Measurements from ENCODE around the gene TSPEAR.

TSPEAR gene

DNA sequence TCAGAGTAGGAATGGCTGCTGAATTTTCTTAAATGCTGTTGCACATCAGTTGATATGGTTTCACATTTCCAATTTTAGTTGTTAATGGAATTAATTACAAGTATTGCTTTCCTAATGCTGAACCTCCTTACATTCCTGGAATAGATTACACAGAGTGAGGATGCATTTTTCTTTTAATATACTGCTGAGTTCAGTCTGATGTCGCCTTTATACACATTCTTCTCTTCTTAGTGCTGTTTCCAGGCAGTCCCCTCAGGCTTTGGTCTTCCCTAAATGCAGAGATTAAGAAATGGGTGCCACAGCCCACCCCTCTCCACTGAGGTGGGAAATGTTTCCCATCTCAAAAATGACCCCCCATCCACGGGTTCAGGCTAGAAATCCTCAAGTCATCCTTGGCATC is 6.7 kb upstream of the TSPEAR start:
- peaks cover 20% of the 10 kb centered on the region for H3K4me1 ChIP-seq (ENCODE audit: insufficient read depth, low read length)
- peaks cover 29% of the 10 kb centered on the region for H3K27me3 ChIP-seq (ENCODE audit: insufficient read depth, low read length)
- H3K36me3 ChIP-seq (ENCODE audit: insufficient read depth, low read length) = no peaks in the 10 kb centered on the region
- no peak overlapping the region for H3K4me3 ChIP-seq (ENCODE audit: low read length)
- no peaks in the 10 kb centered on the region for H3K9me3 ChIP-seq (ENCODE audit: insufficient read depth, low read depth, low read length)
- no peak overlapping the region for H3K9ac ChIP-seq (ENCODE audit: low read depth, low read length)
- no peak overlapping the region for H3K27ac ChIP-seq (ENCODE audit: low read depth, low read length)
- 65% methylated on average over 2 of the region's 2 CpGs for WGBS

DNA sequence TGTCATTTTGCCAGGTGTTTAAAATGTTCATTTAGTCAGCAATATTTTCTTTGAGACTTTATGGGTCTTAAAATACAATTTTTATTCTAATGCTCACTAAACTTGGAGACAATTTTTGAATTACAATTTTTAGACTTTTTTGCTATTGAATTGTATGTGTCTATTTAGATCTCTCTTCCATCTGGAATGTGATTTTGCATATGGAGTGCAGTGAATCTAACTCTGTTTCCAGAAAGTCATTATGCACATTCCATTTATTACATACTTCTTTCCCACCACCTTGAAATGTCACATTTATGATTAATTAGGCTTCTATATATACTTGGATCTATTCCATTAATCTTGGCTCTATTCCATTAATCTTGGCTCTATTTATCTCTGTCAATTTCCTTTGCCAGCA is 5.6 kb upstream of the TSPEAR start:
- Histone ChIP-seq H3K4me1 (ENCODE audit: insufficient read depth, low read length) (peaks cover 21% of the 10 kb centered on the region), H3K27me3 (ENCODE audit: insufficient read depth, low read length) (peaks cover 34% of the 10 kb centered on the region), H3K9me3 (ENCODE audit: insufficient read depth, low read depth, low read length) (no peaks in the 10 kb centered on the region), H3K4me3 (ENCODE audit: low read length) (no peak overlapping the region), H3K36me3 (ENCODE audit: insufficient read depth, low read length) (no peaks in the 10 kb centered on the region), H3K27ac (ENCODE audit: low read depth, low read length) (no peak overlapping the region), H3K9ac (ENCODE audit: low read depth, low read length) (no peak overlapping the region)

DNA sequence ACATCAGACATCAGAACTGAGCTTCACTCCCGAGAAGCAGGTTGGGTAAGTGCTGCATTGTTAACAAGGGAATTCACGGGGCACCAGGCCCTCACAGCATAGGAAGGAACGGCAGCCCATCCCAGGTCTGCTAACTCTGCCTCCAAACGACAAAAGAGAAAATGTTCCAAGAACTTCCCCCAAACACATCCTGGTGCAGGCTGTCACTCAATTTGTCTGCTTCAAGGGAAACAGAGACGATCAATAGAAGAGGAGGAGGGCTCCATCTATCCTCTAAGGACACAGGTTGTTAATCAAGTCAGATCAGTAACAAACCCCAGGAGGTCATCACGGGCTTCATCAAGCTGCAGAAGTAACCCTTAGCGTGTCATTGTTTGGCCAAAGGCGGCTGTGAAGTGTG is 3.5 kb upstream of the TSPEAR start:
- Histone ChIP-seq H3K9me3 (ENCODE audit: insufficient read depth, low read depth, low read length) (no peaks in the 10 kb centered on the region), H3K9ac (ENCODE audit: low read depth, low read length) (no peak overlapping the region), H3K27me3 (ENCODE audit: insufficient read depth, low read length) (peaks cover 54% of the 10 kb centered on the region), H3K4me3 (ENCODE audit: low read length) (no peak overlapping the region), H3K36me3 (ENCODE audit: insufficient read depth, low read length) (no peaks in the 10 kb centered on the region), H3K27ac (ENCODE audit: low read depth, low read length) (no peak overlapping the region), H3K4me1 (ENCODE audit: insufficient read depth, low read length) (peaks cover 31% of the 10 kb centered on the region)
- 41% methylated on average over 8 of the region's 8 CpGs for WGBS

DNA sequence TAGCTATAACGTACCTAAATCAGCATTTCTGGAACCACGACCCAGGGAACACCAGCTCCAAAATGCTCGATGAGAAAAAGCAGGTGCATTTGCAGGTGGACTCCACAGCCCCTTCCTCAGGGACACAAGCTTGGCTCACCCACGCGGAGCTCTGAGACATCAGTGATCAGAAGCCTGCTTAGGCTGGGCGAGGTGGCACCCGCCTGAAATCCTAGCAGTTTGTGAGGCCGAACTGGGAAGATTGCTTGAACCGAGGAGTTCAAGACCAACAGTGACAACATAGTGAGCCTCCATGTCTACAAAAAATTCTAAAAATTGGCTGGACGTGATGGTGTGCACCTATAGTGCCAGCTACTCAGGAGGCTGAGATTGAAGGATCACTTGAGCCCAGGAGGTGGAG is 2.5 kb upstream of the TSPEAR start:
- H3K4me1 ChIP-seq (ENCODE audit: insufficient read depth, low read length) = peaks cover 41% of the 10 kb centered on the region
- H3K9me3 ChIP-seq (ENCODE audit: insufficient read depth, low read depth, low read length) = no peaks in the 10 kb centered on the region
- H3K36me3 ChIP-seq (ENCODE audit: insufficient read depth, low read length) = no peaks in the 10 kb centered on the region
- peaks cover 65% of the 10 kb centered on the region for H3K27me3 ChIP-seq (ENCODE audit: insufficient read depth, low read length)
- H3K27ac ChIP-seq (ENCODE audit: low read depth, low read length) = no peak overlapping the region
- no peak overlapping the region for H3K4me3 ChIP-seq (ENCODE audit: low read length)
- no peak overlapping the region for H3K9ac ChIP-seq (ENCODE audit: low read depth, low read length)
- WGBS = 93% methylated on average over 10 of the region's 10 CpGs

DNA sequence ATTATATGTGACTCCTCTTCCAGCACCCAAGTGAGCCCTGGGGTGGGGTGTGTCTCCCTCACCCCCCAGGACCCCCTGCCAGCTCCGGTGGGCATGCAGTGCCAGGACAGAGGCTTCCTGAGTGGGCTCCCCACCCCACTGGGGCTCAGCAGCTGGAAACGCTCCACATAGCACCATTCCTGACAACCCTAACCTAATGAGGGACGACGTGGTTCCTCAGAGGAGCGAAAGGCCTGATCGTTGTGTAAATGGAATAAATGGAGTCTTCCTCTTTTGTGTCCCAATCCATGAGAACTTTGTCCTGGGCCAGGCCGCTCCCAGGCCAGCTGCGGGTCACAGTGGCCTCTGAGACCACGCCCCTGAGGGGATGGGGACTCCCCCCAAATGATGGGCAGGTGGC is 1.8 kb upstream of the TSPEAR start:
- H3K9ac ChIP-seq (ENCODE audit: low read depth, low read length) = no peak overlapping the region
- WGBS = 77% methylated on average over 9 of the region's 9 CpGs
- H3K4me1 ChIP-seq (ENCODE audit: insufficient read depth, low read length) = peaks cover 45% of the 10 kb centered on the region
- H3K9me3 ChIP-seq (ENCODE audit: insufficient read depth, low read depth, low read length) = no peaks in the 10 kb centered on the region
- H3K4me3 ChIP-seq (ENCODE audit: low read length) = no peak overlapping the region
- H3K36me3 ChIP-seq (ENCODE audit: insufficient read depth, low read length) = no peaks in the 10 kb centered on the region
- H3K27ac ChIP-seq (ENCODE audit: low read depth, low read length) = no peak overlapping the region
- H3K27me3 ChIP-seq (ENCODE audit: insufficient read depth, low read length) = peaks cover 72% of the 10 kb centered on the region

DNA sequence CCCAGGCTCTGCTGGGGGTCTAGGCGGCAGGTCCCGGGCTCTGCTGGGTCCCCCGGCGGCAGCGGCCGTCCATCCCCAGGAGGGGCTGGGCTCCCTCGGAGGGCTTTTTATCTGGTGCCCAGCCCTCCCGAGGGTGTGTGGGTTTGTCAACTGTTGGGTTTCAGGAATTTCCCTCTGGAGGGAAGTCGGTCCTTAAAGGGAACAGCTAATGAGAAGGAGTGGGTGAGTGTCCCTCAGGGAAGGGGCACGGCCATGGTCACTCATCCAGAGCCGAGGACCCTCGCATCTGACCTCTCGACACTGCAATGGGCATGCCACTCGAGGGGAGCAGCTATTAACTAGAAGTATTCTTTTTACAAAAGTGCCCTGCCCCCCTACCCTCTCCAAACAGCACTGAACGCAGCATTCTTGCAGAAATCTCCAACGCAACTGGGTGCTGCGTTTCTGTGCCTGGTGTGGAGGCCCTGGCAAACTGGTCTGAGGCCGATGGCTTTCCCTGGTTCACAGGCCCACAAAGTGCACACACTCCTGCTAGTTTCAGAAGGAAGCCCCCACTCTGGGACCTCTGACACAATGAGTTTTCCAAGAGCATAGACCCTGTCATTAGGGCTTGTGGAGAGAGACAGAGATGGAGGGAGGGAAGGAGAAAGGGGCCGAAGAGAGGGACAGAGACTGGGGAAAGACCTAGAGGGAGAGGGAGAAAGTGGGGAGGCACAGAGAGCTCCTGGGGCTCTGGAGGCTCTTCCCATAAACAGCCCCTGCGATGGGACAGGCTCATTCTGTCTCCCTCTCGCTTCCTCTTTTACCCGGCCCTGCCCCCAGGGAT is 1.0 kb upstream of the TSPEAR start:
- no peaks in the 10 kb centered on the region for H3K36me3 ChIP-seq (ENCODE audit: insufficient read depth, low read length)
- peak overlapping the region; percentile 41 for H3K4me3 ChIP-seq (ENCODE audit: low read length)
- no peak overlapping the region for H3K9ac ChIP-seq (ENCODE audit: low read depth, low read length)
- H3K9me3 ChIP-seq (ENCODE audit: insufficient read depth, low read depth, low read length) = no peaks in the 10 kb centered on the region
- WGBS = 8% methylated on average over 19 of the region's 22 CpGs
- no peak overlapping the region for H3K27ac ChIP-seq (ENCODE audit: low read depth, low read length)
- peaks cover 79% of the 10 kb centered on the region for H3K27me3 ChIP-seq (ENCODE audit: insufficient read depth, low read length)
- H3K4me1 ChIP-seq (ENCODE audit: insufficient read depth, low read length) = peaks cover 49% of the 10 kb centered on the region

DNA sequence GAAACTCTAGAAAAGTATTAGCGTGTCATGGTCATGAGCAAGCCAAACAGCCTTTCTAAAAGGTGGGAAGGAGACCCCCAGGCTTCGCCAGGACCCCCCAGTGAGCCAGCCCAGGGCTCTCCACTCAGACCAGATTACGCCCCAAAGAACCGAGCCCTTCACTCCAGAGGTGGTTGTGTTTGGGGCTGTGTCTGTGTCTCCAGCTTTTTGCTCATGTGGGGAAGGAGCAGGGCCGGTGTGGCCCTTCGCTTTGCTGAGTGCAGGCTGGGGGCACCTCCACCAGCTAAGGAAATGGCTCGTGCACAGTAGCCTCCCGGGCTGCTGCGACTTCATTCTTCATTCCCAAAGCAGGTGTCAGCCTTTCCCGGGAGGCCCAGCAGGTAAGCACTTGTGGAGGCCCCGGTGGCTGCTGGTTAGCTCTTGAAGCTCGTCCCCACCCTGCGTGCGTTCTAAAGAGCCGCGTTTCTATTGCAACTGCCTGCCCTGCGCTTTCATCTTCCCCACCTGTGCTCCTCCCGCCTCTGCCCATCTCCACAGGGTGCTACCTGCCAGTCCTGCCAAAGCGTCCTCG is 531 bp downstream of the TSPEAR start:
- WGBS = under 1% methylated on average over 19 of the region's 20 CpGs
- no peak overlapping the region for H3K27ac ChIP-seq (ENCODE audit: low read depth, low read length)
- peak overlapping the region; percentile 48 for H3K4me3 ChIP-seq (ENCODE audit: low read length)
- no peaks in the 10 kb centered on the region for H3K9me3 ChIP-seq (ENCODE audit: insufficient read depth, low read depth, low read length)
- no peak overlapping the region for H3K9ac ChIP-seq (ENCODE audit: low read depth, low read length)
- peaks cover 95% of the 10 kb centered on the region for H3K27me3 ChIP-seq (ENCODE audit: insufficient read depth, low read length)
- no peaks in the 10 kb centered on the region for H3K36me3 ChIP-seq (ENCODE audit: insufficient read depth, low read length)
- peaks cover 51% of the 10 kb centered on the region for H3K4me1 ChIP-seq (ENCODE audit: insufficient read depth, low read length)

DNA sequence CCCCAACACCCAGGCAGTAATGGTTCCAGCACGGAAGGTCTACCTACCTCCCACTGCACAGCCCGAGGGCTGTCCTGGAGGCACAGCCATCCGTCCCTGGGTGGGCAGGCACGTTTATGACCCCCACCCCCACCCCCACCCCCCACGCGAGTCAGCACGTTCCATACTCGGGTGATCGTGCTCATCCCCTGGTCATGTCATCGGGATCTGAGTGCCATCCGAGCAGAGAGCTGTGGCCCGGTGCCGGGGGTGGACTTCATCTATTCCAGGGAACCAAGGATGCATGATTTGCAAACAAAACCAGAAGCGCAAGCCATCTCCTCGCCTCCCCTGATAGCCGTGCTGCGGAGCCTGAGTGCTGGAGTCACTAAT is 1.1 kb downstream of the TSPEAR start:
- no peaks in the 10 kb centered on the region for H3K9me3 ChIP-seq (ENCODE audit: insufficient read depth, low read depth, low read length)
- H3K4me3 ChIP-seq (ENCODE audit: low read length) = peak overlapping the region; percentile 48
- no peaks in the 10 kb centered on the region for H3K36me3 ChIP-seq (ENCODE audit: insufficient read depth, low read length)
- no peak overlapping the region for H3K27ac ChIP-seq (ENCODE audit: low read depth, low read length)
- no peak overlapping the region for H3K9ac ChIP-seq (ENCODE audit: low read depth, low read length)
- peaks cover 94% of the 10 kb centered on the region for H3K27me3 ChIP-seq (ENCODE audit: insufficient read depth, low read length)
- 1% methylated on average over 17 of the region's 17 CpGs for WGBS
- peaks cover 51% of the 10 kb centered on the region for H3K4me1 ChIP-seq (ENCODE audit: insufficient read depth, low read length)

DNA sequence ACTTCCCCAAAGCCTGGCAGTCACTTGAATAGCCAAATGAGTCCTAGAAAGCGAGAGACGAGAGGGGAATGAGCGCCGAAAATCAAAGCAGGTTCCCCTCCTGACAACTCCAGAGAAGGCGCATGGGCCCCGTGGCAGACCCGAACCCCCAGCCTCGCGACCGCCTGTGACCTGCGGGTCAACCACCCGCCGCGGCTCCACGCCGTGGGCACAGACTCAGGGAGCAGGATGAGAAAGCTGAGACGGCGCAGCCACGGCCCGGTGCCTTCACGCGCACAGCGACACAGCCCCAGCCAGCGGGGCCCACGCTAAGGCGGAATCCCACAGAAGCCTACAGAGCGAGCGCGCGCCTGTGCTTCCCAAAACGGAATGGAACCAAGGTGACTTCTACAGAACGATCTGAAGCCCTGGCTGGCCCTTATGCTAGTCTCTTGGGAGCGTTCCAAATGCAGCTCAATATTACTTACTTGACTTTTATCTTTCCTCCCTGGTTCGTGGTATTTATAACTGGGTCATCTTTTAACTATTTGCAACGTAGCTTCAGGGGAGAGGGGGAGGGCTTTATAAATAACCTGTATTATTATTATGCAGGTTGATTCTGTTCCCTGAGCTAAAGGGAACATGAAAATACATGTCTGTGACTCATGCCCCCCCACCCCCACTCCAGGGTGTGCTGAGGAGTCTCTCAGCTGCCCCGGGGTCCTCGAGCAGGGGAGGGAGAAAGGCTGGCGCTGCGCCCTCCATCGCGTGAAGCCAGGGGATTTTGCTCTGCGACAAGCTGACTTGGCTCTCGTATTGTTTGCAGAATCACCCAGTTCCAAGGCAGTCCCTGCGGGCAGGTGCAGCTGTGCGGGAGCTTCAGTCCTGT is 1.7 kb downstream of the TSPEAR start:
- H3K27me3 ChIP-seq (ENCODE audit: insufficient read depth, low read length) = peaks cover 91% of the 10 kb centered on the region
- peak overlapping the region; percentile 42 for H3K4me3 ChIP-seq (ENCODE audit: low read length)
- WGBS = 2% methylated on average over 43 of the region's 45 CpGs
- H3K27ac ChIP-seq (ENCODE audit: low read depth, low read length) = no peak overlapping the region
- H3K36me3 ChIP-seq (ENCODE audit: insufficient read depth, low read length) = no peaks in the 10 kb centered on the region
- H3K4me1 ChIP-seq (ENCODE audit: insufficient read depth, low read length) = peaks cover 46% of the 10 kb centered on the region
- no peaks in the 10 kb centered on the region for H3K9me3 ChIP-seq (ENCODE audit: insufficient read depth, low read depth, low read length)
- H3K9ac ChIP-seq (ENCODE audit: low read depth, low read length) = no peak overlapping the region; the same call in 1 of the 2 replicates

DNA sequence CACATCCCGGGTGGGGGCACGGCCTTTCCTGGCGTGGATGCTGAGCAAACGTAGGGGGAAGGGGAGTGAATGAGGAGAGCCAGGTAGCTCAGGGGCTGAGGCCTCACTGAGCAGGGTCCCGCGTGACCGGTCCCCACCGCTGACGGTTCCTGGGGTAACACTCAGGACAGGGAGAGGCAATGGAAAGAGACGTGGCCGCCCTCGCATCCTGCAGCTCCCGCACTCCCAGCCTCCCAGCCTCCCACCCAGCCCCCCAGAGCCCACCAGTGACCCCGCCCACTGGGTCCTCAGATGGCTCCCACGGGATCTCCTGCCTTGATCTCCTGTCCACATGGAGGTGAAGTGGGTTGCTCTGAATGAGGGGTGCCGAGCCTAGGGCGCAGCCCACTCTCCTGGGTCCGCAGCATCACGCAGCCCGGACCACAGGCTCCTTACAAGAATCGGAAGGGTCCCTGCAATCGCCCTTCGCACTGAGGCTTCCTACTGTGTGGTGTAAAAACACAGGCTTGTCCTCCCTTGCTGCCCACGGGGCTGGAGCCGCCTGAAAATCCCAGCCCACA is 2.4 kb downstream of the TSPEAR start:
- Histone ChIP-seq H3K36me3 (ENCODE audit: insufficient read depth, low read length) (no peaks in the 10 kb centered on the region), H3K9me3 (ENCODE audit: insufficient read depth, low read depth, low read length) (no peaks in the 10 kb centered on the region), H3K27ac (ENCODE audit: low read depth, low read length) (no peak overlapping the region), H3K9ac (ENCODE audit: low read depth, low read length) (no peak overlapping the region; the same call in 1 of the 2 replicates), H3K4me1 (ENCODE audit: insufficient read depth, low read length) (peaks cover 49% of the 10 kb centered on the region), H3K27me3 (ENCODE audit: insufficient read depth, low read length) (peaks cover 92% of the 10 kb centered on the region), H3K4me3 (ENCODE audit: low read length) (peak overlapping the region; percentile 42)
- WGBS = 4% methylated on average over 25 of the region's 25 CpGs

Measured in HUES64 (cell line).